GM19463 (cell line): ENCODE results near the gene COL8A1.
"Not testable (repeated sequence)": the region's sequence is repeated elsewhere in the genome, so short reads cannot be mapped to it uniquely, and the experiment has no call there.

Experiments
- ATAC-seq: cut with Tn5 transposase; IDR thresholded peaks from one replicate; pipeline ENCODE4 v1.9.1; 2021; ENCODE audit warnings: mild to moderate bottlenecking, moderate library complexity; ENCODE audit not compliant: unreplicated experiment

The COL8A1 gene

DNA sequence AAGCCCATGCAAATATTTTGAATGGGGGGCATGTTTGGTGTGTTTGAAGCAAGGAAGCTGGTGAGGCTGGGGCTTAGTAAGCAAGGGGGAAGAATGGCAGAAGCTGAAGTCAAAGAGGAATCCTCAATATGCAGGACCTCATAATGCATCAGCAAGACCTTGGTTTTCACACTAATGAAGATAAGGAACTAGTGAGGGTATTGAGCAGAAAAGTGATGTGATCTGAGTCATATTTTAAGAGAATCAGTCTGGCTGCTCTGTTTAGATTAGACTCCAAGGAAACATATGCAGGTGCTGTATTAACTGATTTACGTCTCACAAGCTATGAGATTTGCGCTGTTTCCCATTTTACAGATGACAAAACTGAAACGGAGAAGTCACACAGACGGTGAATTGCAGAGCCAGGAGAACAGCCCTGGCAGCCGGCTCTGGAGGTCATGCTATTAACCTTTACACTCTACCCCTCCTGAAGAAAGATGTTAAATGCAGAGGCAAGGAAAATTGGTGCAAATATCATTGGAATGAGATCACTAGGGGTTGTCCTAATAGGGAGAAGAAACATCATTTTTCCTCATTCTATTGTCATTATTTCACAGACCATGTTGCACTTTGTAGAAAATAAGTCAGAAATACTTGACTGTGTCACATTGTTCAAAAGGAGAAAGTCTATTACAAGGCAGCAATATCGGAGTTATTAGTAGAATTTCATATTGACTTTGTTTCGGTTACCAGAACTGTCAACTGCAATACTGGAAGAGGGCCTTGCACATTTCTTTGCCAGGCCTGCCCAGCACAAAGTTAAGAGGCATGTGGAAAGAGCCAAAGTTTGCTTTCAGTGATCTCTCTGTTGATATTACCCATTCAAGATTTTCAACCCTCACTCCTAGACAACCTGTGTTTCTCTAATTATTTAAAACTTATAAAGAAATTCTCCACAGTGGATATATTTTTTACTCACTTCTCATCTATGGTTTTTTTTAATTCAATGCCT lies 64.9 kb downstream of the COL8A1 start:
- ATAC-seq = no peak

DNA sequence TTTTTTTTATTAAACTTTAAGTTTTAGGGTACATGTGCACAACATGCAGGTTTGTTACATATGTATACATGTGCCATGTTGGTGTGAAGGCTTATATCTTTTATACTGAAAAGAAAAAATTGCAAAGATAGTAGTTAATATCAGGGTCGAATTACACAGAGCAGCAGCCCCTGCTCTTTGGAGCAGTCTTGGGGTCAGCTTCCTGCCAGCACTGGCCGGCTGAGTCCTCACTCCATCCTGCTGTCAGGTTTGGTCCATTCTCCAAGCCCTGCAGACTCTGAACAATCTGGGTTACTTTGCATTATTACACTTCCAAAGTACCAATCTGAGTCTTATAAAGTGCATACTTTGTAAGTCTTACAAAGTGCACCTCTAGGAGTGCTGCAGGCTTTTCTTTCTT lies 66.0 kb downstream of the COL8A1 start:
- no peak for ATAC-seq

DNA sequence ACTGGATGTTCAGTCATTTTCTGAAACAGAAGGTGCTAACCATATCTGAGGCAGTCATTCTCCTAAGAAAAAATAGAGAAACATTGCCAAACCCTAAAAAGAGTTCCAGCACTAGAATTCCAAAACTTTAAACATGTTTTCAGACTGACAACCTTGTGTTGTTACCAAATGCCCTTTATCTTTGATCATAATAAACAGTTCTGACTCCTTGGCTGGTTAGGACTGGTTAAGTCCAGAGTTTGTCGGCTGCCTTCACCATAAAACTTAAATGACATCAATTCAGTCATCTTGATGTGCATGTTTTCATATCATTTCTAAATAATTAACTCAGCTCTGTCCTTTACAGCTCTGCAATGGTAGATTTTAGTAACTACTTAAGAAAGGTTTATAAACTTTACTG lies 68.0 kb downstream of the COL8A1 start:
- no peak for ATAC-seq

DNA sequence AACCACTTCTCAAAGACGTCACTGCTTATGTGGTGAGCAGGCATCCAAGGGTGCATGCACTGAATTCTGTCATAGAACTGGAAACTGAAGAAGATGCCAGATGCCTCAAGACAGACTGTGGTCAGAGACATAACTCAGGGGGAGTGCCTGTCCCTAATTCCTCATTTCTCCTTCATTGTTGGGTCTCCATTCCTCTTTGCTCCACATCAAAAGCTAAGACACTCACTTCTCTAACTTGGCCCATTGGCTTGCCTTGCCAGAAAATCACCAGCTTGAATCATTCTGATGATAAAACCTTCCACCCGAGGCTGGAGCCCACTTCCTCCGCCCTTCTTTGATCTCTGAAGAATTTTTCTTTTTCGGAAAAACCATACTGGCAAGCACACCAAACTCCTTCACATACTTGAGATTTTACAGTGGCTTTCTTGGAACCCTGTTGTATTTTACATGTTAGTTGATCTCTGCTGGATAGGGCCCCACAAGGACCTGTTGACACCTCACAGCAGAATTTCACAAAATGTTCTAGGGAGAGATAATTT lies 69.9 kb downstream of the COL8A1 start:
- ATAC-seq = no peak

DNA sequence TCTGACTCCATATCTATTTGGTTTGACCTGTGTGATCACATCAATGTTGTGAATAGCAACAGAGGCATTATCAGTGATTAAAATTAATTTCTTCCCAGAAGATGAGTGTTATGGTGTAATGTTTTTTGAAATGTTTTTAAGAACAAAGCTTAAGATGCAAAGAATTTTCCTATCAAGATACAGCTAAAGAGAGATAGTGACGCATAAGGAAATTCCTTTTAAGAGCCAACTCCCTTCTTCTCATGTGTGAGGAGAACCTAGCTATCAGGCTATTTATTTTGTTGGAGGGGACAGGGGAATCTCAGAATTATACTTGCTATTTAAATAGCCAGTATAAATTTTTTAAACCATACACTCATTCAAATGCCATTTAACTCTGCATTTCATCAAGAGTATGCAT lies 71.3 kb downstream of the COL8A1 start:
- ATAC-seq = no peak

DNA sequence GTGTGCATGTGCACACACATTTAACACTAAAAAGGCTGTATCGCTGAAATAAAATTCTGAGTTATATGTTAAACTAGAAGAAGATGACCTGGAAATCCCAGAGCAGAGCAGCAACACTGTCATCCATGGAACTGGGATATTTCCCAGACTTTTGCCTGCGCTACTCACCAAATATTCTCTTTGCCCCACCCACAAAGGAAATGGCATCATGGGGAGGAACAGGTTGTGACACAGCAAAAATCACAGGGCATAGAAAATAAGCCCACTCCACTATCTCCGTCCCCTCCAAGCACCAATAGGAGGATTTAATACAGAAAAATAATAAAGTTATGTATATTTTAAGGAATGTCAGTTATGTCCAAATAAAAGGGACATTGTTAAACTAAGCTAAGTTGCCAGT lies 71.7 kb downstream of the COL8A1 start:
- ATAC-seq = no peak

DNA sequence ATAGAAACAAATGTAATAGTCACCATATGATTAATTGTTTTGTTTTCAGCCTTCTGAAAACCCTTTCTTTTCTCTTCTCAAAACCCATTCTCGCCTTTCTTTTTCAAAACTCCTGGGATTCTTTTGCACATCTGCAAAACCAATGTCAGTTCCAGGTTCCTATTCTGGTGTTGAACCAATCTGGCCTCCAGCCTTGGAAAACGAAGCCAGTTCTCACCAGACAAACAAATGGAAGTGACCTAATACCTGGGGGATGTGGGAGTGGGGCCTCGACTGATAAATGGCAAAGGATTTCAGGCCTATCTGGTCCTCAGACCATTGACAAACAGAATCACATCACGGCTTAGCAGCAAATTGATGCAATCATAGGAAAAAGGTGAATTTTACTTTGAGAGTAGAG lies 73.0 kb downstream of the COL8A1 start:
- no peak for ATAC-seq

DNA sequence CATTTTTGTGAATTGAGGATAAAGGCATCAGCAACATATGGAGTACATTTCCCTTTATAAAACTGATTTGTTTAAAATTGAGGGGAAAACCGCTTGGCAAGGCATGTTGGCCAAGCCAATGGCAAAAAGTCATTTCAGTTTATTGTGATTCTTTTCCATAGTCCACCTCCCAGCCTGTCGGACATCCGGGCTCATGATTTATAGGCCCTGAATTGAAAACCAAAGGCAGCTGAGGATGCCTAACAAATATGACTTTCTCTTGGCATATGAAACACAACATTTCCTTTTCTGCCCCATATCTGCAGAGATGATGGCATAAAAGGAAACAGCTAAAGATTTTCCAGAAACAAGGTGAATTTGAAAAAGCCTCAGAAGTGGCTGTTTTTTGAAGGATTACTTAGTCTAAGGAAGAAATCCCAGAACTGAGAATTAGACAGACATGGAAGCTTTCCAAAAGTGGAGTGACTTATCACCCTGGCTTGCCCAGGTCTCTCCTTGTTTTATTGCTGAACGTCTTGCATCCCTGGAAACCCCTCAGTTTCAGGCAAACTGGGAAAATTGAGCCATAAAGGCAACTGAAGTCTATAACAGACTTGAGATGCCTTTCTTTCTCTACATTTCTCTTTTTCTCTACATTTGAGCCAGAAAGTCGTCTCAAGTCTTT lies 74.0 kb downstream of the COL8A1 start:
- ATAC-seq = no peak

DNA sequence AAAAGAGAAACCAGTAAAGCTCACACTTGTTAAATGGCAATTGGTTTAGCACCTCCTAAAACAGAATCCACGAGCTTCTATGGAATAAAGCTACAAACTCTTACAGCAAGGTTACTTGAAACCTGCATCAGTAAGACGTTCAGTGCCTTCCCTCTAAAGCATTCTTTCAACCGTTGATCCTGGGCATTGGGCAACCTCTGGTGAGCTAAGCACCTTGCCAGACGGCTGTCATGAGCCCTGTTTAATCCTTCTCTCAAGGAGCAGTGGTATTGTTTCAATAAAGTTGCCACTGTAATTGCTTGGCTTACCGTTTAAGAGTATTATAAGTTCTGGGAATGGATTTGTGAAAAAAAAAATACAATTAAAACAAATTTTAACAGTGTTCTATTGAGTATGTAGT lies 75.0 kb downstream of the COL8A1 start:
- no peak for ATAC-seq

DNA sequence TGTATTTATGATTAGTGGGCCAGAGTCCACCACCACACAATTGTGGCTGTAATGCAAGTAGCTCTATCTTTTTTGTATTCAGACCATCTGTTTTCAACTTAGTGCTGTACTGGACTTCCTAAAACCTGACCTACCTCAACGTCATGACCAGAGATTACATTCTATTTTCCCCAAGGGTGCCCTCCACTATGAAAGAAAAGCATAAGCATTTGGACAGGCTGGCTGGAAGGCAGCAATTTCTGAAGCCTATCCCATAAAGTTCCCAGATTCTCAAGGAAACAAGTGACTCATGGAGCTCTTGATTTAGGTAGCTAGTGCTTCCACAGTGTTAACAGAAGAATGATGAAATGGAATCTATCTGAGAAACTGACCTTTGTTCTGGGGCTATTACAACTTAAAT lies 75.8 kb downstream of the COL8A1 start:
- ATAC-seq = no peak

DNA sequence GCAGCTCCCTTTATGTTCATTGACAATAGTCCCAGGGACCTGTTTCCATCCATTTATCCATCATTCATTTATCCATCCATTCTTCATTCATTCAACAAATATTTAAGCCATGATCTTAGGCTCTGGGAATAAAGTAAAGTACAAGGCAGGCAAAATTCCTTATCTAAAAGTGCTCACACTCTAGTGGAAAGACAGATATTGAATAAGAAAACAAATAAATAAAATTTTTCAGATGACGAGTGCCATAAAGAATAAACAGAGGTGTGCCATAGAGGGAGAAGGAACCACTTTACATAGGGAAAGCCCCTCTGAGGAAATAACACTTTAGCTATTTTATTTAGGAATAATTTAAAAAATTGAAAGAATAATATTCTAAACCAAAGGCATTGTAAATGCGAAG lies 76.2 kb downstream of the COL8A1 start:
- no peak for ATAC-seq

DNA sequence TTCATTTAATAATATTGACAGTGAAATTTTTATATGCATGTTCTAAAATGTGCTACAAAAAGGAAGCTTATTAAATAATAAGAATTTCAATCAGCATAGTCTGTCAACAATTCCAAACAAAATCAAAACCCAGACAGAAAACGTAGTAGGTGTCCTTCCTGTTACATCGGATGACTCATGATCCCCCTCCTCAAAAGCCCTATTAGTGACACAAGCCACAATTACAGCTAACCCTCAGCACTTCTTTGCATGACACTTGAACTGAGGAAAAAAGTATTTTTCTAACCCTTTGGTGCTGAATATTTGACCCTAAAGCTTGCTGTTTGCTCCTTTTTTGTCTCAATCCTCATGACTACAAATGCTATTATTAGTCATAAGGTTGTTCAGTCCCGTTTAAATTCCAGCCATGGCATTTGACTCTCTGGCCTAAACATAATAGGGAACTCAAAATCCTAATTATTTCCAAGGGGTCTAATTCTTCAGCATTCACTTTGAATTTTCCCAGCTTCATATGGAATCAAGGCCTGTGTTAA lies 78.1 kb downstream of the COL8A1 start:
- no peak for ATAC-seq

DNA sequence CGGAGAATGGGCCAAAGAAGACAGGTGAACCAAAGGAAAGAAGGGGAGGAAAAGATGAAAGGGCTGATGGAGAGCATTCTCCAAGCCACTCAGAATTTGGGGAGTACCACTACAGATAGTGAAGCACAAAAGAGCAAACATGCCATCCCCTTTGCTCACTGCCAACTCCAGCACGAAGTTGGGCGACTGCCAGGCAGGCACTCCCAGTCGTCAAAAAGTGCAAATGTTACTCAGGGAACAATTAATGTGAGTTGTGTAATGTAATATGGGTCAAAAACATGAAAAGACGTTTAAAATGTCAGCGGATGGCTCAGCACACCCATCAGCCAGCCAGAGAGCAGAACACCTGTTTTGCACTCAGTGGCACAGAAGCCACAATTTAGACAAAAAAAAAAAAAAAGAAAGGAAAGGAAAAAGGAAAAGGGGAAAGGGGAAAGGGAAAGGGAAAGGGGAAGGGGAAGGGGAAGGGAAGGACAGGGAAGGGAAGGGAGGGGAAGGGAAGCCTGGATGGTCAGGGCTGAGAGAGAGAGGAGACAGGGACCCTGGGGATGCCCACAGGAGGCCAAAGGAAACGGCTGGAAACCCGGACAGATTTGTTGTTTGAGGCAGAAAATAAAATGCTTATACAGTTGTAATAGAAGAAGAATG lies 82.7 kb downstream of the COL8A1 start:
- ATAC-seq = no peak

DNA sequence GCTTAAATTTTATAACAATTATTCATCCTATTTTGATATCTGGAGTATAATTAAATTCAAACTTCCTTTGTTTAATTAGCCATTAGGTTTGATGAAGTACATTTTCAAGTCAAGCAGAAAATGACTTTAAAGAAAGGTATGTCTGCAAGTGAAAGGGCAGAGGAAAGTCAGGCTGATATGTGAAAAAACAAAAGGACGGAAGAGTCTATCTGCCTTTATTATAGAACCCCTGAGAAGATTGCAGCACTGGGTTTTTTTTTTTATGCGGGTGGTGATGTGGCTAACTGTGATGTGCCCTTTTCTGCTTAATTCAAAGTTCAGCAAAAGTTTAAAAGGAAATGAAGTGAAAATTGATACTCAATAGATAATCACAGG lies 83.2 kb downstream of the COL8A1 start:
- ATAC-seq = no peak

DNA sequence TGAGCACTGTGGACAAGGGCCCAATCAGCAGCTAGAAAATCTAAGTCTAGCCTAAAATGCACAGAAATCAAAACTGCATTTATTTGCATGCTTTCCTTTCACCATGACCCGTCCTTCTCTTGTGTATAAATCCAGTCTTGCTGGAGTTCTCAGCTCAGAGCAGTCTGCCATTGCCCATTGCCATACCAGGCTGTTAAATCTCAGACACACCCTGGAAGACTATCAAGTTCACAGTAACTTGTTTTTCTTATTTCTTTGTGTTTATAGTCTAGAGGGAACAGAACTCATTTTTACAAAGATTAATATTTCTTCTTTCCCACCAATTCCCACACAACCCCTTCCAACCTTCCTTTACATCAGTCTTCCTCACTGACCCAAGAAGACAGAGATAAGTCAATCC lies 85.9 kb downstream of the COL8A1 start:
- no peak for ATAC-seq

DNA sequence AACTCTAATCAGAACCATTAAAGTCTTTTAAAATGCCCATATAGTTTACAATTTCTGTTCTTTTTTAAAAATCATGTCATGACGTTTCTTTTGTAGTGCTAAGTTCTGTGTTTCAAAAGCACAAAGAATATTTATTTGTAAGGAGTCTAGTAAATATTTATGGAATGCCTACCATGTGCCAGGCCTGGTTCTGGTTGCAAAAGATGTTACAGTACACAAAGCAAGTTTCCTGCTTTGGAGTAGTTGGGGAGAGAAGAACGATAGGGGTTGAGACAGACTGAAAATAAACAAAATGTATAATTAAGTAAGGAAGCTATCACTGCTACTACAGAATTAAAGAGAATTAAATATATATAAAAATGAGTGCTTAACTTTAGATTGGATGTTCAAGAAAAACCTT lies 92.5 kb downstream of the COL8A1 start:
- ATAC-seq = no peak

DNA sequence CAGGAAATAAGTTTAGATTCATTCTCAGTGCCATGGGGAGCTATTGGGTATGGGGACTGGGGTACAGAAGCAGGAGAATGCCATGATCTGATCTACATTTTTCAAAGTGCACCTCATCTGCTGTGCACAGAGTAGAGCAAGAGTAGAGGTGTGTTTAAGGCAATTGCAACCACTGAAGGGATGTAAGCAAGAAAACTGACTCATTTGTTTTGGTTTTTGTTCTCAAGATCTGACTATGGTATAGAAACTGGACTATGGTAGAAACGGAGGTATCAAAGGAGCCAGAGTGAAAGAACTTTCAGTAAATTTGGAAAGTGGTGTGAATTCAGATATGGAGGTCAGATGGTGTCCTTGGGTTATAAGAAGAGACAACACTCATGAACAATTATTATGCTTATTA lies 93.1 kb downstream of the COL8A1 start:
- no peak for ATAC-seq

DNA sequence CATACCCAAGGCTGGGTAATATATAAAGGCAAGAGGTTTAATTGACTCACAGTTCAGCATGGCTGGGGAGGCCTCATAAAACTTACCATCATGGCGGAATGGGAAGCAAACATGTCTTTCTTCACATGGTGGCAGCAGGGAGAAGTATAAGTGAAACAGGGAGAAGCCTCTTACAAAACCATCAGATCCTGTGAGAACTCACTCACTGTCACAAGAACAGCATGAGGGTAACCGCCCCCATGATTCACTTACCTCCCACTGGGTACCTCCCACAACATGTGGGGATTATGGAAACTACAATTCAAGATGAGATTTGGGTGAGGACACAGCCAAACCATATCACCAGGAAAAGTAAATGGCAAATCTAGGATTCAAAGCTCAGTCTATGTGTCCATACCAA lies 102.0 kb downstream of the COL8A1 start:
- ATAC-seq = not testable (repeated sequence)

DNA sequence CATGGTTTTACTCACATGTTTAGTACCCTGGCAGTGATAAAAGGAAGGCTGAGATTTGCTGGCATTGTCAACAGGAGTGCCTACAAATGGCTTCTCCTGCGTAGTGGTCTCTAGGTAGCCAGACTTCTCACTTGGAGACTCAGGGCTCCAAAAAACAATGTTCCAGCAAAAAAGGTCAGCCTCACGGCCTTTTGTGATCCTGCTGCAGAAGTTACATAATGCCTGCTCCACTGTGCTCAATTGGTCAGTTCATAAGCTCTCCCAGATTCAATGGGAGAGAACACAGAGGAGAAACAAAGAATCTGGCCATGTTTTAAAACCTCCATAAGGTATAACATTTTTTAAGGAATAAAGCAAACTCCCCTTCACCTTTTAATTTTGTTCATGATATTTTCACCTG lies 103.2 kb downstream of the COL8A1 start:
- no peak for ATAC-seq

DNA sequence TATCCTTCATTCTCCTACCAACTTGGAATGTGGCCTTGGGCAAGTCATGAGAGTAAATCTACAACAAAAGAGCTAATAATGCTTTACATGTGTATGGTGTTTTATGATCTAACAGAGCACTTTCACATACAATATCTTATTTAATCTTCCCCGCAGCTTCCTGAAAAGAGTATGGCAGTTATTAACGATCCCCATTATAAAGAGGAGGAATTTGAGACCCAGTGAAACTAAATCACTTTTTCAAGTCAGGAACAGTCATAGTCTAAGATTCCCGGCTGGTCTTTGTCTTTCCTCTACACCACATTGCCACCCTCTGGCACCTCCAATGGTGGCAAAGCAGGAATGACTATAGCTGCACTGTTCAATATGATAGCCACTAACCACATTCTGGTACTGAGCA lies 109.5 kb downstream of the COL8A1 start:
- ATAC-seq = no peak

DNA sequence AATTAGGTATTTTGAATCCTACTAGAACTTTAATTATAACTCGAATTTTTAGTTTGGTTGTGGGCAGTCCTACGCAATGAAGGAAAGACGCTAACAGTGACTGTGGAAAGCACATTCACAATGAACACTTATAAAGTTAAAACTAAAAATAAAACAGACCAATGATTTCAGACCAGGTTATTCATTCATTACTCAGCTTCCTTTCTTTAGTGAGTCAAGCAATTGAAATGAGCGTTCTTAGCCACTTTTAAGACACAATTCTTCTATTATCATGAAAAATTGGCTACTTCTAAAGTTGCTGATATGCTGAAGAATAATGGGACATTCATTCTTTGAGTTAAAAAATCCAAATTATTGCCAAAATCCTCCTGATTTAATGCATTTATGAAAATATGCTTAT lies 113.3 kb downstream of the COL8A1 start:
- ATAC-seq = no peak
